MV-4-11 (cell line): ENCODE measurements around the gene CPT1B.
A peak's percentile ranks its signal among the peaks of the same experiment; 100 is the strongest.

Source experiments
- DNase-seq: peaks from one replicate; lab custom pipeline; 2025; lab: John Stamatoyannopoulos, UW

The CPT1B gene

GRCh38 chr22:50545522-50546325 is 32.5 kb downstream of the CPT1B start, which contains the start of gene KLHDC7B:
KLHDC7B (plus strand) TSS chr22:50545899; CDS start chr22:50546244, 345 bp downstream.
- no peak for DNase-seq

GRCh38 chr22:50544746-50545253 is 33.4 kb downstream of the CPT1B start:
- DNase-seq, result no peak

GRCh38 chr22:50544078-50544745 is 34.0 kb downstream of the CPT1B start:
- peak; percentile 67 for DNase-seq

GRCh38 chr22:50542416-50542927 is 35.8 kb downstream of the CPT1B start:
- DNase-seq, result peak; percentile 84

DNA sequence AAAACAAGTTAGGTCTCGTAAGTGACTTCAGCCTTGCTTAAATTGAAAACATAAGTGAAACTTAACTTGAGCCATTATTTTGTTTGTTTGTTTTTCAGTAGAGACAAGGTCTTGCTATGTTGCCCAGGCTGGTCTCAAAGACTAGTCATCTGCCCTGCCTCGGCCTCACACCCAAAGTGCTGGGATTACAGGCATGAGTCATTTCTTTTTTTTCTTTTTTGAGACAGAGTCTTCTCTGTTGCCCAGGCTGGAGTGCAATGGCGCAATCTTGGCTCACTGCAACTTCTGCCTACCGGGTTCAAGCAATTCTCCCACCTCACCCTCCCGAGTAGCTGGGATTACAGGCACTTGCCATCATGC is 36.6 kb downstream of the CPT1B start:
- peak; percentile 95 for DNase-seq

GRCh38 chr22:50540381-50540780 is 37.8 kb downstream of the CPT1B start:
- DNase-seq, result no peak

DNA sequence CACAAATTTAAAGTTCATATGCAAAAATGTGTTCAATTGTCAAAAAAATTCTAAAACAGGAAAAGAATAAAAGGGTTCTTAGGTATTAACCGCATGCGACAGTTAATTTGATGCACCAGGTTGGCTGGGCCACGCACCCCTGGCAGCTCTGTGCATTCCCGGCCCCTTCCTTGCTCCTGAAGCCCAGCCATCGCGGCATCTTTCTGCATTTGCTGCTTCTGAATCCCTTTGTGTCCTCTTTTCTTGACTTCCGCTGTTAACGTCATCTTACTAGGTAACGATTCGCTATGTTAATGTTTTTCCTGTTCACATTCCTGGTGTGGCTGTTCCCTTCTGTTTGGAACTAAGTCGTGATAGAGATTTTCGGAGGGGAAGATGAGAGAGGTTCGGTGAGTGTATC is 40.5 kb downstream of the CPT1B start:
- no peak for DNase-seq

GRCh38 chr22:50536226-50536625 is 42.0 kb downstream of the CPT1B start:
- DNase-seq, result no peak

GRCh38 chr22:50535113-50535512 is 43.1 kb downstream of the CPT1B start:
- no peak for DNase-seq

DNA sequence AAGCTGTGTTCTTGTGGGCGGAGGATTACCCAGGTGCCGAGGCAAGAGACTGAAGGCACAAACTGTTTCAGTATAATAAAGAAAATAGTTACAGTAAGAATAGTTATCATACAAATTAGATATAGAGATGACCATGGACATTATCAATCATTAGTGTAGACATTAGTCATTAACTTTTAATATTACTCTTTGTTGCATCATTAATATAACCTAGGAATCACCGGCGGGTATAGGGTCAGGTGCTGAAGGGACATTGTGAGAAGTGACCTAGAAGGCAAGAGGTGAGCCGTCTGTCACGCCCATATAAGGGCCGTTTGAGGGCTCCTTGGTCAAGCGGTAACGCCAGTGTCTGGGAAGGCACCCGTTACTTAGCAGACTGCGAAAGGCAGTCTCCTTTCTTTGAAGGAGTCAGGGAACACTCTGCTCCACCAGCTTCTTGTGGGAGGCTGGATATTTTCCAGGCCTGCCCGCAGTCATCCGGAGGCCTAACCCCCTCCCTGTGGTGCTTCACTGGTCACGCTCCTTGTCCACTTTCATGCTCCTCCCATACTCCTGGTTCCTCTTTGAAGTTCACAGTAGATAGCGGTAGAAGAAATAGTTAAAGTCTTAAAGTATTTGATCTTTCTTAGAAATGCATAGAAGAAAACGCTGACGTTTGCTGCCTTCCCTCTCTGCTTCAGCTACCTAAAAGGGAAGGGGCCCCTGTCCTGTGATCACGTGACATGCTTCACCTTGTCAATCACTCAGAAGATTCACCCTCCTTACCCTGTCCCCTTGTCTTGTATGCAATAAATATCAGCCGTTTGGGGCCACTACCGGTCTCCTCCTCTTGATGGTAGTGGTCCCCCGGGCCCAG is 44.1 kb downstream of the CPT1B start:
- DNase-seq, result peak; percentile 92

GRCh38 chr22:50532824-50533796 is 45.1 kb downstream of the CPT1B start:
- peak; percentile 29 for DNase-seq

GRCh38 chr22:50531962-50532674 is 46.1 kb downstream of the CPT1B start:
- DNase-seq, result no peak

GRCh38 chr22:50531546-50531961 is 46.7 kb downstream of the CPT1B start:
- DNase-seq, result peak; percentile 55

DNA sequence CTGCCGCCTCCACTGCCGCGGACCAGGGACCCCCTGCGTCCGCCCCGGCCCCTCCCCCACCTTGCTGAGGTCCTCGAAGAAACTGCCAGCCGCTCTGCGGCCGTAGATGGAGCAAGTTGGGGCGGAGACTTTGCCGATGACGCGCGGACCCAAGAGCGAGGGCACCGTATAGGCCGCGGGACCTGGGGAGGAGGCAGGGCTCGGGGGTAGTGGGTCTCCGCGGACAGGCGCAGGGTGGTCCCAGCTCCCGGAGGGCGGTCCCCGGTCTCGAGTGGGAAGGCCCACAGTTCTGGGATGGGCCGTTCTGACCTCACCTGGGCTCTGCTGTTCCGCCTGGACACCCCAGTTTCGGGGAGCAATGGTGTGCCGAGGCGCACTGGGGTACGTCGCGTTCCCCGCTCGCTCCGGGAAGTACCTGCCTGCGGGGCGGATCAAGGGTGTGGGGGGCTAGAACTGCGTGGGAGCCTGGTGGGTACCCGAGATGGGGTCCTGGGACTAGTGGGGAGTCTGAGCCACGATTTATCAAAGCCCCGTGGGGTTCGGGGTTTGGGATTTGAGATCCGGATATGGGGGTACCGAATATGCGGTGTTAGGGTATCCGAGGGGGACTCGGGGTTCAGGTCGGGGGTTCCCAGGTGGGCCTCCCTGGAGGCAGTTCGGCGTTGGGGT is 47.2 kb downstream of the CPT1B start:
- peak; percentile 83 for DNase-seq

DNA sequence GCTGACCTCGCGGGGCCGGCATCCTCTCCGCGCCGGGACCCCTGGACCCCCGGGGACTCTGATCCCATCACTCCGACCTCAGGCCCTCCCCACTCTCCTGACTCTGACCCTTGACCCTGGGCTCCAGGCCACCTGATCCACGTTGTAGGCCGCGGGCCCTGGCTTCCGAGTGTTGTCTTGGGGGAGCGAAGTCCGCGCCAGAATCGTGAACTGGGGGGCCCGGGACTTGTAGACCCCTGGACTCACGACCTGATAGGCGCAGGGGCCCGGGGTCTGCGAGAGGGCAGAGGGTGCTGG is 47.7 kb downstream of the CPT1B start:
- no peak for DNase-seq

- peak; percentile 81 for DNase-seq
Observed at GRCh38 chr22:50529897-50530579, 48.2 kb downstream of the CPT1B start, which contains the start of gene TYMP. TYMP (minus strand) TSS chr22:50530012; CDS start chr22:50529709, 303 bp downstream.

GRCh38 chr22:50529416-50529896 is 48.8 kb downstream of the CPT1B start:
- DNase-seq, result peak; percentile 46

DNA sequence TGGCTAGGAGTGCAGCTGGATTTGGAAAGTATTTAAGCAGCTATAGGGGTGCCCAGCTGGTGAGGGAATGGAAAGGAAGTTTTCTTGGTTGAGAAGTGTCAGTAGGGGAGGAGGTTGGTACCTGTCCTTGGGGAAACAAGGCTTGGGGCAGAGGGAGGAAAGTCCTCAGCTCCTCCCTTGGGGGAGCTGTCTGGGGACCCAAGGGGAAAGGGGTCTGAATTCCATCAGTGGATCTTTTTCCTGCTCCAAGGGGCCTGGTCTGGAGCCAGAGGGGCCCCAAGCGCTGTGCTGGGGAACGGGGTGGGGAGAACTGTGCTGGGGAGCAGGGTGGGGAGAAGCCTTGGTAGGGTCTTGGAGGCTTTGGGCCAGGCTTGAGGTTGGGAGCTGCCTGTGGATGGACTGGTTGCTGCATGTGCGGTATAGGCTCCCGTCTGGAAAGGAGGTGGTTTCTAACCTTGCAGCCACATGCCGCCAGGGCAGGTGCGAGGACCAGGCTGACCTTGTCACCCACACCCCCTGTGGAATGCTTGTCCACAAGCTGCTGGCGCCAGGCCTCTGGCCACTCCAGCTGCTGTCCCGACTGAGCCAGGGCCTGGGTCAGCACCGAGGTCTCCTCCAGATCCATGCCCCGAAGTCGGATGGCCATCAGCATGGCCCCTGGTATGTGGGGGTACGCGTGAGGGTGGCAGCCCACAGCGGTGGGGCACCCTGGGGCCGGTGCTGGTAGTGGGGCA is 49.4 kb downstream of the CPT1B start:
- DNase-seq, result no peak
